GOT3 (cell line): ENCODE results near the gene PAGE5.

Source experiments
- DNase-seq: peaks from one replicate; lab custom pipeline; 2025; ENCODE audit warnings: mixed read lengths; lab: John Stamatoyannopoulos, UW

The PAGE5 gene, protein sequence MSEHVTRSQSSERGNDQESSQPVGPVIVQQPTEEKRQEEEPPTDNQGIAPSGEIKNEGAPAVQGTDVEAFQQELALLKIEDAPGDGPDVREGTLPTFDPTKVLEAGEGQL

DNA sequence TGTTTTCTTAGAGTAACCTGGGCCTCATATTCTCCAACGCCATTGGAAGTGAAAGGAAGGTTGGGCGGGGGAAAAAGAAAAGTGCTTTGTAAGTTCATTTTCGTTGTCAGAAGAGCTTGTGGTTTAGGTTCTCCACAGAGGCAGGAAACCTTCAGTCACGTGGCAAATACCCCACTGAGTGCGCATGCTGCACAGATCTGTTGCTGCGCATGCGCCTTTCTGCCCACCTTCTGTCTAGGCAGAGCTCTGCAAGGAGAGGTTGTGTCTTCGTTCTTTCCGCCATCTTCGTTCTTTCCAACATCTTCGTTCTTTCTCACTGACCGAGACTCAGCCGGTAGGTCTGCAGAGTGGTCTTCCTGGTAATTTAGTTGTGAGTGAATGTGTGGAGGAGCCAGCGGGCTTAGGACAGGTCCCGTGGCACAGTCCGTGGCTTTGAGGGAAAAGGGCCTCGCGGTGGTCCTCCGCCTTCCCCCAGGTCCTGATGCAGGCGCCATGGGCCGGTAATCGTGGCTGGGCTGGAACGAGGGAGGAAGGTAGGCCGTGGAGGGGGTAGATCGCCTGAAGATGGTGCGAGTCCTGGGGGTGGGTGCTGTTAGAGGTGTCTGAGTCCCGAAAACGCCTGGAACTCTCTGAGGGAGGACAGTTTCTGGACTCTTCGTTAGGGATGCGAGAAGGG lies at the start of gene PAGE5:
Gene PAGE5, plus strand, starts transcription at position 228 of the 676 bp plus-strand sequence. CDS start 1,037 bp downstream, outside the sequence.
- no peak for DNase-seq

DNA sequence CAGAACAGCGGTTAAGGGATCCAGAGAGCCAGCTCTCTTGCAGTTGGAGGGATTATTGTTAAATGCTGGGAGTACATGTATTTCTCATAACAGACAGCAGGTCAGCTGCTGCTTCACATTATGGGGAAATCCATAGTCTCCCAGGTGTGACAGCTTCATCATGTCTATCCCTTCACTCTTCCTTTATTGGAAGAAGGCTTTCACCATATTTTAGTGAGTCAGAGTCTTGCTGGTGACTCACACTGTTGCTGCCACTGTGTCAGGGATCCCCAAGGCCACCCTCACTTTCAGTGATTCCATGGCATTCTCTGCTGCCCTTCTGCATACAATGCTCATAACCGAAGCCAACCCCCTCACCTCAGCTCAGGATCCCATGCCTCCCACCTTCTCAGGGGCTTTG lies 32.9 kb upstream of the PAGE5 start:
- DNase-seq = no peak

DNA sequence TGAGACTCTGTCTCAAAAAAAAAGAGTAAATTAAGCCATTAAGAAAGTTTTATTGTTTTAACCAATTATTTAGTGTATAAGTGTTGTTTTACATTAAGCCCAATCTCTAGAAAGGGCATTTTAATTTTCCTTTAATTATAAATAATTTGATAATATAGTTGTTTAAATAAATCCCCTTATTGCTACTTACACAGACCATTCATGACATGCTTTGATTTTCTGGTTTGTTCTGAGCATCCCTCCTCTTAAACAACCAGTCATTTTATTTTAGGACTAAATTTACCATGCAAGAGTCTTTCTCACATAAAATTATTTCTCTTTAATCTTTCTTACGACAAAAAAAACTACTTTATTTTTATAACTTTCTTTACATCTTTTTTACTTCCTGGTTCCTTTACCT lies 23.5 kb upstream of the PAGE5 start:
- DNase-seq = no peak

DNA sequence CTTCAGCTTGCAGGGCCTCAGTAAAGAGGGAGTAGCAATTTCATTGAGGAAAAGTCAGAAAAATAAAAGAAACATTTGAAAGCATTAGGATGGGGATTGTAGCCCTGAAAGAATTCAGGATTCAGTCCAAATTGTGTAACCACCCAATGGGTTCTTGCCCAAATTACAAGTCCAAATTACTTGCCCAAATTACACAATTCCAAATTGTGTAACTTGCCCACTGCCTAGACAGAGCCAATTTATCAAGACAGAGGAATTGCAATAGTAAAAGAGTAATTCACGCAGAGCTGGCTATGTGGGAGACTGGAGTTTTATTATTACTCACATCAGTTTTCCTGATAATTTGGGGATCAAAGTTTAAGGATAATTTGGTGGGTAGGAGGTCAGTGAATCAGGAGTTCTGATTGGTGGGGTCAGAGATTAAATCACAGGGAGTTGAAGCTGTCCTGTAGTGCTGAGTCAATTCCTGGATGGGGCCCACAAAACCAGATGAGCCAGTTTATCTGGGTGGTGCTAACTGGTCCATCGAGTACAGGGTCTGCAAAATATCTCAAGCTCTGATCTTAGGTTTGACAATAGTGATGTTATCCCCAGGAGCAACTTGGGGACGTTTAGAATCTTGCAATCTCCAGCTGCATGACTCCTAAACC lies 18.1 kb upstream of the PAGE5 start:
- DNase-seq = no peak

DNA sequence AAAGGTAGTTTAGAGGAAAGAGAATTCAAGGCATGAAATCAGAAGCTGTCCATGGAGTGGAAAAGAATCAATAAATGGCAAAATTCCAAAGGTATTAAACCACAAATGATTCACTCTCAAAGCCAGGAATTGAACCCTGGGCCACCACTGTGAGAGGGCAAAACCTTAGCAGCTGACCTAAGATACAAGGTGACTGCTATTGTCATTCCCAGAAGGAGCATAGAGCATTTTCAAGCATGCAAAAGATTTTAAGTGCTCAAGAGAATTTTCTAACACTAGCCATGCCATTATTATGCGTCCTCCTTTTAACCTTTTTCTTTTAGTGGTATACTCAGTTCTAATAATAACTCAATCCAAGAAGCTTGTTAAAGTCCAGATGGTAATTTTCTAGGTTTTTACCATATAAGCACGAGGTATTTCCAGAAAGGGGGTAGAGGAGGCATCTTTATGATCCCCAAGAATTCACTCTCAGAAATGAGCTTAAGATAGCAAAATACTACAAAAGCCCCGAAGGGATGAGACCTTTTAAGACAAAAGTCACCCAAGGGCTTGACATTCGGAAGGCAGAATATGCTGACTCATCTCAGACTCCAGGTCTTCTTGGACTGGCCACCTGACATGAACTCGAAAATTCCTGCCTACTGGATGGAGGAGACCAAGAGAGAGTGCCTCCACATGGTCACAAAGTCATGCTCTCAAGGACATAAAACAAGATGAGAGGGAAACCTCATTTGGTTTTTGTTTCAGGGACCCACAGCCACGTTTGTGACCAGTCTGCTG lies 13.8 kb upstream of the PAGE5 start:
- DNase-seq = no peak

DNA sequence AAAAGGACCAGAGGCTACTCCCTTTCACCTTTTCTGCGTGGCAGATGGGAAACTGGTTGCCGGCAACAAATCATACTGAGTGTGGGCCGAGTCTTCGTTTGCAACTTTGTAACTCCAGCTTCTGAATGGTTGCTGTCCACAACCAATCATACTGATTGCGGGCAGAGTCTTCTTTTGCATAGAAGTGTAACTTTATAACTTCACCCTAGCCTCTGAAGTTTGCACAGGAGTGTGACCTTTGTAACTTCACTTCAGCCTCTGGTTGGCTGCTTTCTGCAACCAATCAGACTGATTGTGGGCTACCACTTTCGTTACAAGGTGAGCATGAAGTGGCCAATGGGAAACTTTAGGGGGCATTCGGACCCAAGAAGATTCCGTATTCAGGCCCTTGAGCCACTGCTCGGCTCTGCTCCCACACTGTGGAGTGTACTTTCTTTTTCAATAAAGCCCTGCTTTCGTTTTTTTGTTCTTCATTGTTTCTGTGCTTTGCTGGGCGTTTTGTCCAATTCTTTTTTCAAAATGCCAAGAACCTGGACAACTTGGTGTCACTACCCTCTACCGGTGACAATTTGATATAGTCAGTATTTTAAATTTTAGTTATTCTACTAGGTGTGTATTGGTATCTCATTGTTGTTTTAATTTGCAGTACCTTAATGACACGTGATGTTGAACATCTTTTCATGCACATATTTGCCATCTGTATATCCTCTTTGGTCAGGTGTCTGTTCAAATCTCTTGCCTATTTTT lies 9.0 kb upstream of the PAGE5 start:
- no peak for DNase-seq

DNA sequence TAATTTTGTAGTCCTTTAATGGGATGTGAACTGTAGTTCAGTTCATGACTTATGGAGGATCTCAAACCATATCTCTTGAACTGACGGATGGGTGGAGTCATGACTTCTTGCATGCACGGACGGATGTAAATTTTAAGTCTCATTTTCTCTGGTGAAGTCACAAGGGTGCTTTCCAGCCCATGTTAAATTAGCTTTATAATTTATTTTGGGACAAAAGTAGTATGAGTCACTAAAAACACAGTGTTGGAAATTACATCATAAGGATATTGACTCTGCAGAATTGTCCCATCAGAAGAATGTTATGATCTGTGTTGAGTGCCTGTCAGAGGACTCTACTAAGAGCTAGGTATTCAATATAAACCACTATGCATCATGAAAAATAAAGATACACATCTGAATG lies 6.8 kb upstream of the PAGE5 start:
- no peak for DNase-seq

DNA sequence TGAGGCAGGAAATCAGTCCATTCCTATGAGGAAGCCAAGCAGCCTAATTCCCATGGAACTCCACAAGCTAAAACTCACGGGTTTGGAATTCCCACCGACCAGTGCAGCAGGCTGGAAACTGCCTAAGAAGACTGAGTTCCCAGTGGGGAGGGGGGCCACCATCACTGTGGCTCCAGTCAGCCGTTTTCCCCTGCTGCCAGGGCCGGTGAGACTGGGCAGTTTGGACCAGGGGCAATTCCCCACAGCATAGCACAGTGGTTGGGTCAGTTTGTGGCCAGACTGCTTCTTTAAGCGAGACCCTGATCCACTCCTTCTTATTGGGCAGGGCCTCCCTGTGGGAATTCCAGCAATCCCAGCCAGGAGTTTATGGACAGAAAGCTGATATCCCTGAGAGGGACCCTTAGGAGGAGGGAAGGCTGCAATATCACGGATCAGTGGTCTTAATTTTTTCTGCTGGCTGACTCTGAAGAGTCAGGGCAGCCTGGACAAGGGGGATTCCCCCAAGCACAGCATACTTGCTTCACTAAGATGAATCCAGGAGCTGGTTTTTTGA lies 20.7 kb downstream of the PAGE5 start:
- DNase-seq = no peak

DNA sequence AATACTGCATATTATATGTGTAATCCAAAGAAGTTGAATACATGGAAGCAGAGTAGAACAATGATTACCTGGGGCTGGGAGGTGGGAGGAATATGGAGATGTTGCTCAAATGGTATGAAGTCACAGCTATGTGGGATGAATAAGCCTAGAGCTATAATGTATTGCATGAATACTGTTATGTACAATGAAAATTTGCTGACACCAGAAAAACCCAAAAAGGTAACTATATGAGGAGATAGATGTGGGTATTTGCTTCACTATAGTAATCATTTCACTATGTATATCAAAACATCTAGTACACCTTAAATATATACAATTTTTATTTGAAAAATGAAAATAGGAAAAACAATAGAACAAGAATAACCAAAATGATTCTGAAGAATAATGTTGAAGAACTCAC lies 33.4 kb downstream of the PAGE5 start:
- DNase-seq = no peak

DNA sequence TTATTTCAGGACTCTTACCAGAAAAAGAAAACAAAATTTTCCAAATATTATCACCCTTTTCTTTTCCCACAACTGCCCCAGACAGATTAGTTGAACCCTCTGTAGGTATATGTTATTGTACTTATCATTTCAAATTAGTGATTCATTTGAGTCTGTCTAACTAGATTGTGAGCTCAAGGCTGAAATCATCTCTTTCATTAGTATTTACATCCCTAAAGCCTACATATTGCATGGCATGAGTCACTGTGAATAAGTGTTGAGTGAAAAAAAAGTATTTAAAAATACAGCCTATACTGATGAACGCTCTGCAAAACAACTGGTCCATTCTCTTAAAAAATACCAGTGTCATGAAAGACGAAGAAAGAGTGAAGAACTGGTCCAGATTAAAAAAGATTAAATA lies 40.7 kb downstream of the PAGE5 start:
- no peak for DNase-seq

DNA sequence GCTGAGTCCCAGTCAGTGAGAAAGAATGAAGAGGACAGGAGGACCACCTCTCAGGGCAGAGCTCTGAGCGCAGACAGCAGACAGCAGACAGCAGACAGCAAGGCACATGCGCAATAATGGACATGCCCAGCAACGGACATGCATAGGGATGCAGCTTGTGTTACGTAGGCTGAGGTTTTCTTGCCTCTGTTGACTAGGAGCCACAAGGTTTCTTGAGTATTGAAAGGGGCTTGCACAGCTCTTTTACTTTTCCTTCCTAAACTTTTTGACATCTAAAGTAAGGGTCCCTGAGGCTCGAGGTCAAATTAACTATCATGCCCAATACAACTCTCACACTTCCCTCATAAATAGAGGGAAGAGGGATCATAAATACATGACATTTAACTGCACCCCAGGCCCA lies 44.7 kb downstream of the PAGE5 start, which contains the start of gene PAGE3:
Gene PAGE3, minus strand, starts transcription at position 101 of the 400 bp plus-strand sequence. CDS start 1,013 bp downstream, outside the sequence.
- no peak for DNase-seq
